GM21360 (cell line): ENCODE results near the gene KRTAP4-5.
"Not testable (repeated sequence)": the region's sequence is repeated elsewhere in the genome, so short reads cannot be mapped to it uniquely, and the experiment has no call there.

ENCODE experiments used
- ATAC-seq: cut with Tn5 transposase; IDR thresholded peaks from one replicate; pipeline ENCODE4 v1.9.1; 2021; ENCODE audit warnings: mild to moderate bottlenecking, moderate library complexity; ENCODE audit not compliant: unreplicated experiment

KRTAP4-5 gene

DNA sequence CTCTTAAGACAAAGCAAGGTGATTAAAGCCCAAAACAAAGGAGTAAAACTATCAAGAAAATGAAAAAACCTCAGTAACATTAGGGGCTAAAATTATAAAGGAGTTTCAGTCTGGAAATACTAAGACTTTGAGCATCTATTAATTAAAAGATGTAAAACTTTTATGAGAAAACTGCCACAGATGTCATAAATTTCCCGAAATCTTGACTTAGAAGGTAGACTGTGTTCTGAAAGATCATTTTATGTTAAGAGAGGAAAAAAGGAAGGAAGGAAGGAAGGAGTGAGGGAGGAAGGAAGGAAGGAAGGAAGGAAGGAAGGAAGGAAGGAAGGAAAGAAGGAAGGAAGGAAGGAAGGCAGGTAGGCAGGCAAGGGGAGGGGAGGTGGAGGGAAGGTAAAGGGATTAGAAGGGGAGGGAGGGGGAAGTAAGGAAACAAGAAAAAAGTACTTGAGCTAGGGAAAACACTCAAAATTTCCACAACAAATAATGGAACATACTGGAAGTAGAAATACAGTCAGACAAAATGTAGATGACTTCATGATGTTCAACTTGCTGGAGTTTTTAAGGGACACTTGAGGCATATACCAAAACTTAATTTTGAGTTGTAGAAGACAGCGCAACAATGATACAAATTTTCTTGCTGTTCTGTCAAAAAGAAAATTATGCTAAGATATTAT is 2.0 kb downstream of the KRTAP4-5 start:
- ATAC-seq, result no peak

- no peak for ATAC-seq
Observed at GRCh38 chr17:41145261-41145660, 4.4 kb downstream of the KRTAP4-5 start.

DNA sequence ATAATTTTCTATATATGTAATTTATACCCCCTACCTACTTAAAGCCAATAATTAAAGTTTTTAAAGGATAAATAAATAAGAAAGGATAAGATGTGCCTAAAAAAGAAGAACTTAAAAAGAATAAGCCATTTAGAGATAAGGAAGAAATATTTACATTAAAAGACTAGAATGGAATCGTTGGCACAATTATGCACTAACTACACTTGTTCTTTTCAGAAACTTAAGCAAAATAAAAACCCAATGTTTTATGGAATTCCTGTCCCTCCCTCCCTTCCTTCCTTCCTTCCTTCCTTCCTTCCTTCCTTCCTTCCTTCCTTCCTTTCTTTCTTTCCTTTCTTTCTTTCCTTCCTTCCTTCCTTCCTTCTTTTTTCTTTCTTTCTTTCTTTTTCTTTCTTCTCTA is 4.8 kb downstream of the KRTAP4-5 start:
- no peak for ATAC-seq

DNA sequence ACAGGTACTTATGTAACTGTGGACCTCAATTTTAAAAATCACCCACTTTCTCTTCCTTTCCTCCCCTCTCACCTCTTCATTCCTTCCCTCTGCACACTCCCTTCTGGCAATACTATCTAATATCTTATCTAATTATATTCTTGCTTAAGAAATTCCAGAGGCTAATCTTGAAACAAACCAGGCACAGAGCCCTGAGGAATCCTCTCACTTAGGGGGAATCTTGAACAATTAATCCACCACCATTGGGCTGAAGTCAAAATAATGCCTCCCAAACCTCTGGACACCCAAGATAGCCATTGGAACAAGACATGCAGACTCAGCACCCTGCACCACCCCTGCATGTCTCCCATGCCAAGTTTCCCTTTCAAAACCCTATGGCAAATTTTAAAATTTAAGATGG is 8.3 kb downstream of the KRTAP4-5 start:
- no peak for ATAC-seq

GRCh38 chr17:41140360-41141131 is 9.1 kb downstream of the KRTAP4-5 start, which contains the start of gene KRTAP4-6:
Gene KRTAP4-6 (minus strand): TSS chr17:41140544. CDS start chr17:41140487, 57 bp downstream.
- ATAC-seq, result no peak

DNA sequence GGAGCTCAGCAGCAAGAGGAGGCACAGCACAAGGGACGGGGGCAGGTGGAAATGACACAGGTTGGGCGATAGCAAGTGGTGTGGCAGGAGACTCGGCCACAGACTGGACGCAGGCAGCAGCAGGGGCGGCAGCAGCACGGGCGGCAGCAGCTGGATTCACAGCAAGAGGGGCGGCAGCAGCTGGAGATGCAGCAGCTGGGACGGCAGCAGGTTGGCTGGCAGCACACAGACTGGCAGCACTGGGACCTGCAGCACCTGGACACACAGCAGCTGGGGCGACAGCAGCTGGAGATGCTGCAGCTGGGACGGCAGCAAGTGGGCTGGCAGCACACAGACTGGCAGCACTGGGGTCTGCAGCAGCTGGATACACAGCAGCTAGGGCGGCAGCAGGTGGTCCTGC is 9.8 kb downstream of the KRTAP4-5 start:
- ATAC-seq, result not testable (repeated sequence)

DNA sequence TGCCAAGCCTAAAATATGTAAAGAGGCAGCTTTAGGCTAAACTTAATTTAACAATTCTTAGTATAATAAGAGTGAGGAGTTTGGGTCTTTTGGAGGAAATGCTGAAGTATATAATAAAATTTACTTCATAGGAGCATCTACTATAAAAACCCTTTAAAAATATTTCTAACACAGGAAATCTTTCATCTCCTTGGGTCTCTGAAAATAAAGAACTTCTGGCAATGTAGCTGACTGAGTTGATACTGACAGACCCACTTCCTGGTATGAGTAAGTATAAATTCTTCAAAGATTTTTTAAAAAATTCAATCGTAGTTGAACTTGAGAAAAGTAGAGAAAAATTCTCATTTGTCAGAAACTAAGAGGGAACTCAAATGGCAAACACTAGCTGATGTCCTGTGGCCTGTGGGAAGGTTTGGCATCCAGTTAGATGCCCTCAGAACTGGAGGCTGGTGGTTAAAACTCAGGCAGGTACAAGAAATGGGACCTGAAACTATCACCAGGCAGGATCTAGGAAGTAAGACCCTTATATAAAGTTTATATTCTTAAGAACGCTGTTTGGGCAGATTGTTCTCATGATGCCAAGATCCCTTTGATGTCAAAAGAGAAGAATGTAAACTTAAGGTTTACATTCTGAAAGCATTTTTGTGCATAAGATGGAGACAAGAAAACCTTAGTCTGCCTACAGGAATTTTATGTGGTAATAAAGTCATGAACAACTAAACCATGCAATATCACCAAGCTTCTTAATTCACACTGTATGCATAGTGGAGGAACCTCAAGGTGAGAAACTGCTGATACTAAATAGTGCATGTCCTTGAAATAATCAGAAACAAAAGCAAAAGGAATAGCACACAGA is 15.5 kb downstream of the KRTAP4-5 start:
- ATAC-seq, result no peak

GRCh38 chr17:41131979-41132378 is 17.6 kb downstream of the KRTAP4-5 start:
- ATAC-seq, result no peak

- no peak for ATAC-seq
Observed at GRCh38 chr17:41127371-41127770, 22.3 kb downstream of the KRTAP4-5 start.

DNA sequence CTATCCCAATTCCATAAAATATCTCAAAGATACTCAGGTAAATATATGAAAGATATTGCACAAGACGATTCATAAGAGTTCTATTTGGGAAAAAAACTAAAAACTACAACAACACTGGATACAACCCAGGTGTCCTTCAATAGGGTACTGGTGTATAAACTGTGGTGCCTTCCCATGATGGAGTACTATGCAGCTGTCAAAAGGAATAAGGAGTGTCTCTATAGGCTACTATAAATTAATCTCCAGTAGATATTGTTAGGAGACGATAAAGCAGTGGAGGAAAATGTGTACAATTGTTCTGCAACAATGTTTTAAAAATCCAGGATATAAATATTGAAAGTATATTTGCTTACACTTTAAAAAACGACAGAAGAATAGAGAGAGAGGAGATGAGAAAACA is 23.2 kb downstream of the KRTAP4-5 start:
- ATAC-seq, result no peak

- ATAC-seq, result no peak
Observed at GRCh38 chr17:41125064-41125463, 24.6 kb downstream of the KRTAP4-5 start.

GRCh38 chr17:41123991-41124371 is 25.6 kb downstream of the KRTAP4-5 start, which contains the start of gene KRTAP4-12:
Gene KRTAP4-12 (minus strand): TSS chr17:41124182. CDS start chr17:41124122, 60 bp downstream.
- not testable (repeated sequence) for ATAC-seq

DNA sequence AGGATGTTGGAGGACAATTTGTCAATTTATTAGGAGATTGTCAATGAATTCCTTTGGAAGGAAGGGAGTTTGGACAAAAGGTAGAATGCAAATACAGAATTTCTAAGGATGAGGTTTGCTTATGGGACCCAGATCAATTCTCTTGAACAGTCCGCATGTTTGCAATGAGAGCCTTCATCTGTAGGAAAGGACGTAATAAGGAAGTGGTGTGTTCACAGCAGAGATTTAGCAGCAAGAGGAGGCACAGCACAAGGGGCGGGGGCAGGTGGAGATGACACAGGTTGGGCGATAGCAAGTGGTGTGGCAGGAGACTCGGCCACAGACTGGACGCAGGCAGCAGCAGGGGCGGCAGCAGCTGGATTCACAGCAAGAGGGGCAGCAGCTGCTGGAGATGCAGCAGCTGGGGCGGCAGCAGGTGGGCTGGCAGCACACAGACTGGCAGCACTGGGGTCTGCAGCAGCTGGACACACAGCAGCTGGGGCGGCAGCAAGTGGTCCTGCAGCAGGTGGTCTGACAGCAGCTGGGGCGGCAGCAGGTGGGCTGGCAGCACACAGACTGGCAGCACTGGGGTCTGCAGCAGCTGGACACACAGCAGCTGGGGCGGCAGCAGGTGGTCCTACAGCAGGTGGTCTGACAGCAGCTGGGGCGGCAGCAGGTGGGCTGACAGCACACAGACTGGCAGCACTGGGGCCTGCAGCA is 26.2 kb downstream of the KRTAP4-5 start:
- ATAC-seq, result not testable (repeated sequence)

- no peak for ATAC-seq
Observed at GRCh38 chr17:41121742-41122141, 27.9 kb downstream of the KRTAP4-5 start.

- ATAC-seq, result not testable (repeated sequence)
Observed at GRCh38 chr17:41119696-41120690, 29.6 kb downstream of the KRTAP4-5 start.

- ATAC-seq, result no peak
Observed at GRCh38 chr17:41118721-41119120, 30.9 kb downstream of the KRTAP4-5 start.

GRCh38 chr17:41117846-41118386 is 31.7 kb downstream of the KRTAP4-5 start, which contains the start of gene KRTAP4-11:
Gene KRTAP4-11 (minus strand): TSS chr17:41118373. CDS start chr17:41118315, 58 bp downstream.
- ATAC-seq, result not testable (repeated sequence)

GRCh38 chr17:41116297-41116696 is 33.3 kb downstream of the KRTAP4-5 start:
- ATAC-seq, result no peak
